Measurements from ENCODE around the gene DARS1.
A peak's percentile ranks its signal among the peaks of the same experiment; 100 is the strongest.

DARS1 gene

DNA sequence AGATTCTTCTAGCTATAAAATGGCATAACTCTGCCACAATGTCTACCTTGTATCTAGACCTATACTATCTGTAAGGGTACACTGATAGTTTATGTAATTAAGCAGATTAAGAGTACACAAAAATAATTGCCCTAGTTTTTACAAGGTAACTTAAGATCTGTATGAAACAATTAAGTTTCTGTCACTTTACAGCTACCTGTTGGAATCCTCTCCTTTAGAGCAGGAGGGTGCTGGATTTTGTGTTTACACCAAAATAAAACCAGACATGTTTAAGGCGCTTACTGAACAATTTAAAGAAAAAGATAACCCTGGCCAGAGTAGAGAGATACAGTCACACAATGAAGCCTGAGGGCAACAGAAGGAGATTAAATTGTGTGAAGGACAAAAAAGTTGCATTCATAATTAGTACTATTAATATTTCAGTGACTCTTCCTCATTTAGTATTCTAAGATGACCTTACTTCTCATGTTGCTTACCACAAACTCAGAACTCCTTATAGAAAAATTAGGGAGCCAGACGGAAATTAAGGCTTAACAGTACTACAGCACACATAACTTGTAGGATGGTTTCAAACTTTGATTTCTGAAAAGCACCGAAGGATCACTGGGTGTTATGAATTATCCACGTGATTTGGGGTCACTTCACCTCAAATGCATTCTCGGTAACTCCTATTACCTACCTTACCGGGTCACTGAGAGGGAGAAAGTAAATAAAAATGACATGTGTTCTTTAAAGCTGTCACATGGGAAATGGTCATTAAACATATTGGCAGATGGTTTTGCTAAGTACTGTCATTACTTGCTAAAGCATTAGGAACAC is 1.0 kb downstream of the DARS1 start:
- Histone ChIP-seq H3K4me1 (ENCODE audit: control insufficient read depth, insufficient read depth, low read length) (0 out of 2 replicates have a peak, but pooled peaks cover 8% of the 10 kb centered on the region), H3K4me3 (ENCODE audit: low read depth, low read length) (peak overlapping the region; percentile 92), H3K27ac (ENCODE audit: extremely low read depth, low read depth, low read length) (peak overlapping the region; percentile 90; the same call in 1 of the 2 replicates), H3K9me3 (ENCODE audit: control insufficient read depth, insufficient read depth, low read depth, low read length) (no peaks in the 10 kb centered on the region), H3K36me3 (ENCODE audit: control insufficient read depth in 2 of 2, insufficient read depth in 1 of 2, low read length in 2 of 2) (peaks cover 16 to 42% of the 10 kb centered on the region in 2 experiments; a peak in 2 of 3 replicates)
- TF ChIP-seq, protein P1, sequence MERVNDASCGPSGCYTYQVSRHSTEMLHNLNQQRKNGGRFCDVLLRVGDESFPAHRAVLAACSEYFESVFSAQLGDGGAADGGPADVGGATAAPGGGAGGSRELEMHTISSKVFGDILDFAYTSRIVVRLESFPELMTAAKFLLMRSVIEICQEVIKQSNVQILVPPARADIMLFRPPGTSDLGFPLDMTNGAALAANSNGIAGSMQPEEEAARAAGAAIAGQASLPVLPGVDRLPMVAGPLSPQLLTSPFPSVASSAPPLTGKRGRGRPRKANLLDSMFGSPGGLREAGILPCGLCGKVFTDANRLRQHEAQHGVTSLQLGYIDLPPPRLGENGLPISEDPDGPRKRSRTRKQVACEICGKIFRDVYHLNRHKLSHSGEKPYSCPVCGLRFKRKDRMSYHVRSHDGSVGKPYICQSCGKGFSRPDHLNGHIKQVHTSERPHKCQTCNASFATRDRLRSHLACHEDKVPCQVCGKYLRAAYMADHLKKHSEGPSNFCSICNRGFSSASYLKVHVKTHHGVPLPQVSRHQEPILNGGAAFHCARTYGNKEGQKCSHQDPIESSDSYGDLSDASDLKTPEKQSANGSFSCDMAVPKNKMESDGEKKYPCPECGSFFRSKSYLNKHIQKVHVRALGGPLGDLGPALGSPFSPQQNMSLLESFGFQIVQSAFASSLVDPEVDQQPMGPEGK (tag by site-specific recombination; IDR thresholded peaks at IDR 0.05) = no peak
- TF ChIP-seq, protein P2, sequence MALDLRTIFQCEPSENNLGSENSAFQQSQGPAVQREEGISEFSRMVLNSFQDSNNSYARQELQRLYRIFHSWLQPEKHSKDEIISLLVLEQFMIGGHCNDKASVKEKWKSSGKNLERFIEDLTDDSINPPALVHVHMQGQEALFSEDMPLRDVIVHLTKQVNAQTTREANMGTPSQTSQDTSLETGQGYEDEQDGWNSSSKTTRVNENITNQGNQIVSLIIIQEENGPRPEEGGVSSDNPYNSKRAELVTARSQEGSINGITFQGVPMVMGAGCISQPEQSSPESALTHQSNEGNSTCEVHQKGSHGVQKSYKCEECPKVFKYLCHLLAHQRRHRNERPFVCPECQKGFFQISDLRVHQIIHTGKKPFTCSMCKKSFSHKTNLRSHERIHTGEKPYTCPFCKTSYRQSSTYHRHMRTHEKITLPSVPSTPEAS (tag by site-specific recombination; IDR thresholded peaks at IDR 0.05) = 0 out of 2 replicates have a peak, but pooled peaks have one; percentile 5
- TF ChIP-seq PRDM1 (tag by site-specific recombination; IDR thresholded peaks at IDR 0.05) = 0 out of 2 replicates have a peak, but pooled peaks have one; percentile 27
- TF ChIP-seq ZNF157 (tag by site-specific recombination; IDR thresholded peaks at IDR 0.05) = no peak
- TF ChIP-seq SCRT2 (tag by site-specific recombination; IDR thresholded peaks at IDR 0.05) = peak; percentile 65
- TF ChIP-seq, protein P3, sequence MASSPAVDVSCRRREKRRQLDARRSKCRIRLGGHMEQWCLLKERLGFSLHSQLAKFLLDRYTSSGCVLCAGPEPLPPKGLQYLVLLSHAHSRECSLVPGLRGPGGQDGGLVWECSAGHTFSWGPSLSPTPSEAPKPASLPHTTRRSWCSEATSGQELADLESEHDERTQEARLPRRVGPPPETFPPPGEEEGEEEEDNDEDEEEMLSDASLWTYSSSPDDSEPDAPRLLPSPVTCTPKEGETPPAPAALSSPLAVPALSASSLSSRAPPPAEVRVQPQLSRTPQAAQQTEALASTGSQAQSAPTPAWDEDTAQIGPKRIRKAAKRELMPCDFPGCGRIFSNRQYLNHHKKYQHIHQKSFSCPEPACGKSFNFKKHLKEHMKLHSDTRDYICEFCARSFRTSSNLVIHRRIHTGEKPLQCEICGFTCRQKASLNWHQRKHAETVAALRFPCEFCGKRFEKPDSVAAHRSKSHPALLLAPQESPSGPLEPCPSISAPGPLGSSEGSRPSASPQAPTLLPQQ (tag by site-specific recombination; IDR thresholded peaks at IDR 0.05) = no peak
- CTCF ChIA-PET = interaction anchor here (2.0 kb wide), 1 partner anchor 70 kb away, joined by 6 read pairs; no protein-coding TSS in a partner anchor
- POLR2A ChIA-PET = interaction anchor here (0.6 to 1.6 kb wide), 3 partner anchors 13 to 133 kb away, joined by 6 to 11 read pairs (median 7); no protein-coding TSS in a partner anchor

DNA sequence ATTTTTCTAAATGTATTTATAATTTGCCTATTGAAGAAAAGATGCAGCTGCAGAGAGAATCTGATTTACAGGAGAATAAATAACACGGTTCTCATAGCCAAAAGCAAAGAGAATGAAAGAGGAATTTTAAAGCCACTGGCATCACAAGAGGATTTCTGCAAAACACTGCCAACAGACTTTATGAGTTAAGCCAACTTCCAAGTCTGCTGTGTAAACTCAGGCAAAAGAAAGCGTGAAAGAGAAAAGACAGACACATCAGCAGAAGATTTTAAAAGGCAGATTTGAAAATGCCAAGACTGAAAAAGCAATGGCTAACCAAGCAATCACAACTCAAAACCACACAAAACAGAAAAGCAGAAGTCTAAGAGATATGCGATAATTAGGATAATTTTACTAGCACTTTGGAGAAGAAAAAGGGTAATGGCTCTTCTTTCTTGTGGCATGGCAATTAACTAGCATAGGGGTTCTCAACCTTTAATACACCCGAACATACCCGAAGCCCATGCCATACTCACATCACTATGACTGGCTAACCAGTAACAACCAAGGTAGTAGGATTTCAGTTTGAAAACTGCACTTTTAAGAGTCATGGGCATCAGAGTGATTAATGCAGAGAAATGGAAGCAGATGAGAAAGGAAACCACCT is 4.9 kb downstream of the DARS1 start:
- Histone ChIP-seq H3K4me3 (ENCODE audit: low read depth, low read length) (no peak overlapping the region), H3K27ac (ENCODE audit: extremely low read depth, low read depth, low read length) (no peak overlapping the region), H3K36me3 (ENCODE audit: control insufficient read depth in 2 of 2, insufficient read depth in 1 of 2, low read length in 2 of 2) (peaks cover 40 to 79% of the 10 kb centered on the region in 2 experiments), H3K9me3 (ENCODE audit: control insufficient read depth, insufficient read depth, low read depth, low read length) (no peaks in the 10 kb centered on the region), H3K4me1 (ENCODE audit: control insufficient read depth, insufficient read depth, low read length) (0 out of 2 replicates have a peak, but pooled peaks cover 8% of the 10 kb centered on the region)
- ChIA-PET CTCF (no interaction called here), POLR2A (no interaction called here)
- TF ChIP-seq ZNF394 (tag by site-specific recombination; IDR thresholded peaks at IDR 0.05; ENCODE audit: borderline replicate concordance) = no peak
- TF ChIP-seq, protein P4, sequence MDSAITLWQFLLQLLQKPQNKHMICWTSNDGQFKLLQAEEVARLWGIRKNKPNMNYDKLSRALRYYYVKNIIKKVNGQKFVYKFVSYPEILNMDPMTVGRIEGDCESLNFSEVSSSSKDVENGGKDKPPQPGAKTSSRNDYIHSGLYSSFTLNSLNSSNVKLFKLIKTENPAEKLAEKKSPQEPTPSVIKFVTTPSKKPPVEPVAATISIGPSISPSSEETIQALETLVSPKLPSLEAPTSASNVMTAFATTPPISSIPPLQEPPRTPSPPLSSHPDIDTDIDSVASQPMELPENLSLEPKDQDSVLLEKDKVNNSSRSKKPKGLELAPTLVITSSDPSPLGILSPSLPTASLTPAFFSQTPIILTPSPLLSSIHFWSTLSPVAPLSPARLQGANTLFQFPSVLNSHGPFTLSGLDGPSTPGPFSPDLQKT (IDR thresholded peaks at IDR 0.05; ENCODE audit: borderline replicate concordance, low read depth, low read length) = no peak
- TF ChIP-seq ZNF202 (tag by site-specific recombination; IDR thresholded peaks at IDR 0.05; ENCODE audit: borderline replicate concordance) = no peak
- TF ChIP-seq, protein P5, sequence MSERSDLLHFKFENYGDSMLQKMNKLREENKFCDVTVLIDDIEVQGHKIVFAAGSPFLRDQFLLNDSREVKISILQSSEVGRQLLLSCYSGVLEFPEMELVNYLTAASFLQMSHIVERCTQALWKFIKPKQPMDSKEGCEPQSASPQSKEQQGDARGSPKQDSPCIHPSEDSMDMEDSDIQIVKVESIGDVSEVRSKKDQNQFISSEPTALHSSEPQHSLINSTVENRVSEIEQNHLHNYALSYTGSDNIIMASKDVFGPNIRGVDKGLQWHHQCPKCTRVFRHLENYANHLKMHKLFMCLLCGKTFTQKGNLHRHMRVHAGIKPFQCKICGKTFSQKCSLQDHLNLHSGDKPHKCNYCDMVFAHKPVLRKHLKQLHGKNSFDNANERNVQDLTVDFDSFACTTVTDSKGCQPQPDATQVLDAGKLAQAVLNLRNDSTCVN (tag by site-specific recombination; optimal IDR thresholded peaks at IDR 0.05) = no peak
- no peak for TF ChIP-seq RBAK (tag by site-specific recombination; IDR thresholded peaks at IDR 0.05)
- TF ChIP-seq ZNF324 (tag by site-specific recombination; IDR thresholded peaks at IDR 0.05) = no peak
- no peak for TF ChIP-seq SETDB1 (IDR thresholded peaks at IDR 0.05; ENCODE audit: insufficient read length, low read length)
- no peak for TF ChIP-seq GFI1B (tag by site-specific recombination; IDR thresholded peaks at IDR 0.05)
- TF ChIP-seq, protein P6, sequence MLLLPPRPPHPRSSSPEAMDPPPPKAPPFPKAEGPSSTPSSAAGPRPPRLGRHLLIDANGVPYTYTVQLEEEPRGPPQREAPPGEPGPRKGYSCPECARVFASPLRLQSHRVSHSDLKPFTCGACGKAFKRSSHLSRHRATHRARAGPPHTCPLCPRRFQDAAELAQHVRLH (tag by site-specific recombination; IDR thresholded peaks at IDR 0.05) = no peak
- TF ChIP-seq, protein P7, sequence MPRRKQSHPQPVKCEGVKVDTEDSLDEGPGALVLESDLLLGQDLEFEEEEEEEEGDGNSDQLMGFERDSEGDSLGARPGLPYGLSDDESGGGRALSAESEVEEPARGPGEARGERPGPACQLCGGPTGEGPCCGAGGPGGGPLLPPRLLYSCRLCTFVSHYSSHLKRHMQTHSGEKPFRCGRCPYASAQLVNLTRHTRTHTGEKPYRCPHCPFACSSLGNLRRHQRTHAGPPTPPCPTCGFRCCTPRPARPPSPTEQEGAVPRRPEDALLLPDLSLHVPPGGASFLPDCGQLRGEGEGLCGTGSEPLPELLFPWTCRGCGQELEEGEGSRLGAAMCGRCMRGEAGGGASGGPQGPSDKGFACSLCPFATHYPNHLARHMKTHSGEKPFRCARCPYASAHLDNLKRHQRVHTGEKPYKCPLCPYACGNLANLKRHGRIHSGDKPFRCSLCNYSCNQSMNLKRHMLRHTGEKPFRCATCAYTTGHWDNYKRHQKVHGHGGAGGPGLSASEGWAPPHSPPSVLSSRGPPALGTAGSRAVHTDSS (tag by site-specific recombination; IDR thresholded peaks at IDR 0.05) = no peak
- TF ChIP-seq ZNF768 (tag by site-specific recombination; IDR thresholded peaks at IDR 0.05) = no peak
- TF ChIP-seq SP7 (tag by site-specific recombination; IDR thresholded peaks at IDR 0.05) = no peak
- TF ChIP-seq TCF7L2 (IDR thresholded peaks at IDR 0.05; ENCODE audit: borderline replicate concordance, low read depth, low read length) = no peak

All from HEK293 (cell line).